Measurements from ENCODE around the gene DHX9. TPM values are rescaled to one million over a fixed set of nuclear protein-coding genes. Genes with fewer than 3 reads are reported as not detected.

The DHX9 gene
- total RNA-seq, 4 donors from 2014 or later = 89.1 to 148 (median 109) TPM

- no peak for DNase-seq (ENCODE audit: low spot score in 2 of 2)
- no peak for TF ChIP-seq CTCF (IDR thresholded peaks at IDR 0.05)
- no peak for TF ChIP-seq POLR2A (IDR thresholded peaks at IDR 0.05)
- no peak for TF ChIP-seq EP300 (IDR thresholded peaks at IDR 0.05)
- Histone ChIP-seq H3K36me3 (no peaks in the 10 kb centered on the region), H3K4me3 (no peak overlapping the region), H3K9me3 (peaks cover 0 to 29% (median 0%) of the 10 kb centered on the region in 4 donors), H3K4me1 (no peaks in the 10 kb centered on the region), H3K27ac (no peak overlapping the region), H3K27me3 (no peaks in the 10 kb centered on the region)
- 94 to 100% methylated on average over 3 of the region's 3 CpGs for WGBS, 2 donors
These were observed 74.3 kb downstream of the DHX9 start for GRCh38 chr1:182913401-182913800.

- Histone ChIP-seq H3K4me1 (no peaks in the 10 kb centered on the region), H3K9me3 (peaks cover 0 to 29% (median 0%) of the 10 kb centered on the region in 4 donors), H3K27me3 (no peaks in the 10 kb centered on the region), H3K4me3 (no peak overlapping the region), H3K36me3 (no peaks in the 10 kb centered on the region), H3K27ac (no peak overlapping the region)
- DNase-seq (ENCODE audit: low spot score in 2 of 2) = no peak
- WGBS, 2 donors = 61 to 67% methylated on average over 3 of the region's 3 CpGs
- TF ChIP-seq POLR2A (IDR thresholded peaks at IDR 0.05) = no peak
- TF ChIP-seq EP300 (IDR thresholded peaks at IDR 0.05) = no peak
- TF ChIP-seq CTCF (IDR thresholded peaks at IDR 0.05) = no peak
These were observed 78.2 kb downstream of the DHX9 start for GRCh38 chr1:182917378-182917777.

- no peak overlapping the region for H3K4me3 ChIP-seq
- no peaks in the 10 kb centered on the region for H3K4me1 ChIP-seq
- H3K27me3 ChIP-seq = no peaks in the 10 kb centered on the region
- H3K36me3 ChIP-seq = no peaks in the 10 kb centered on the region
- TF ChIP-seq POLR2A (IDR thresholded peaks at IDR 0.05) = no peak
- no peak for TF ChIP-seq CTCF (IDR thresholded peaks at IDR 0.05)
- TF ChIP-seq EP300 (IDR thresholded peaks at IDR 0.05) = no peak
- H3K9me3 ChIP-seq = no peaks in the 10 kb centered on the region
- no peak for DNase-seq (ENCODE audit: low spot score in 2 of 2)
- H3K27ac ChIP-seq = no peak overlapping the region
- 31 to 42% methylated on average over 1 of the region's 1 CpG for WGBS, 2 donors
These were observed 86.5 kb downstream of the DHX9 start for GRCh38 chr1:182925661-182926060.

GRCh38 chr1:182927693-182928433 lies 88.7 kb downstream of the DHX9 start:
- no peaks in the 10 kb centered on the region for H3K9me3 ChIP-seq
- no peaks in the 10 kb centered on the region for H3K36me3 ChIP-seq
- H3K4me3 ChIP-seq = no peak overlapping the region
- H3K27me3 ChIP-seq = no peaks in the 10 kb centered on the region
- H3K27ac ChIP-seq = no peak overlapping the region
- DNase-seq (ENCODE audit: low spot score in 2 of 2) = no peak
- 80 to 85% methylated on average over 1 of the region's 1 CpG for WGBS, 2 donors
- H3K4me1 ChIP-seq = no peaks in the 10 kb centered on the region
- no peak for TF ChIP-seq POLR2A (IDR thresholded peaks at IDR 0.05)
- TF ChIP-seq EP300 (IDR thresholded peaks at IDR 0.05) = no peak
- TF ChIP-seq CTCF (IDR thresholded peaks at IDR 0.05) = no peak

- peaks cover 0 to 11% (median 4%) of the 10 kb centered on the region in 4 donors for H3K9me3 ChIP-seq
- H3K4me1 ChIP-seq = no peaks in the 10 kb centered on the region
- no peak for TF ChIP-seq EP300 (IDR thresholded peaks at IDR 0.05)
- TF ChIP-seq CTCF (IDR thresholded peaks at IDR 0.05) = no peak
- no peak for DNase-seq (ENCODE audit: low spot score in 2 of 2)
- no peak overlapping the region for H3K4me3 ChIP-seq
- H3K27ac ChIP-seq = no peak overlapping the region
- no peaks in the 10 kb centered on the region for H3K36me3 ChIP-seq
- no peaks in the 10 kb centered on the region for H3K27me3 ChIP-seq
- WGBS, 2 donors = 76 to 77% methylated on average over 1 of the region's 1 CpG
These were observed 91.8 kb downstream of the DHX9 start for GRCh38 chr1:182930985-182931384.

Measured in tibial nerve (tissue), 4 donors.